Activated naive CD8-positive, alpha-beta T cell (primary cell): ENCODE results near the gene ASB12.
A peak's percentile ranks its signal among the peaks of the same experiment; 100 is the strongest.
"Not testable (repeated sequence)": the region's sequence is repeated elsewhere in the genome, so short reads cannot be mapped to it uniquely, and the experiment has no call there.

ENCODE experiments used
- H3K27ac Mint-ChIP-seq: one replicate; pipeline ENCODE4 v1.8.0; 2021; ENCODE audit warnings: mixed read lengths
- H3K27me3 Mint-ChIP-seq: one replicate; pipeline ENCODE4 v1.8.0; 2021; ENCODE audit warnings: mixed read lengths
- H3K36me3 Mint-ChIP-seq: one replicate; pipeline ENCODE4 v1.8.0; 2021; ENCODE audit warnings: mixed read lengths
- H3K4me1 Mint-ChIP-seq: one replicate; pipeline ENCODE4 v1.8.0; 2021; ENCODE audit warnings: low read depth, mixed read lengths
- H3K4me3 Mint-ChIP-seq: one replicate; pipeline ENCODE4 v1.8.0; 2021; ENCODE audit warnings: mild to moderate bottlenecking, mixed read lengths
- H3K9me3 Mint-ChIP-seq: one replicate; pipeline ENCODE4 v1.8.0; 2021; ENCODE audit warnings: low read depth, mixed read lengths

Gene ASB12

GRCh38 chrX:64230123-64230970 is at the start of gene ASB12:
TSS of gene ASB12 (minus strand) at chrX:64230607. CDS start at chrX:64225650, 4,957 bp downstream.
- Mint-ChIP-seq H3K4me3 (no peak within 1 kb of the TSS), H3K9me3 (no peaks in the 10 kb centered on the region), H3K4me1 (no peaks in the 10 kb centered on the region), H3K27me3 (no peaks in the 10 kb centered on the region), H3K27ac (no peak within 1 kb of the TSS), H3K36me3 (no peaks in the 10 kb centered on the region)

- no peaks in the 10 kb centered on the region for H3K27me3 Mint-ChIP-seq
Observed at GRCh38 chrX:64265265-64265664, 34.9 kb upstream of the ASB12 start.

GRCh38 chrX:64229154-64229553 is 1.3 kb downstream of the ASB12 start:
- no peaks in the 10 kb centered on the region for H3K27me3 Mint-ChIP-seq
- H3K36me3 Mint-ChIP-seq, result no peaks in the 10 kb centered on the region
- H3K4me1 Mint-ChIP-seq, result no peaks in the 10 kb centered on the region
- H3K4me3 Mint-ChIP-seq, result no peak overlapping the region
- no peaks in the 10 kb centered on the region for H3K9me3 Mint-ChIP-seq
- H3K27ac Mint-ChIP-seq, result no peak overlapping the region

More at GRCh38 chrX:64265265-64265664, 34.9 kb upstream of the ASB12 start:
- Mint-ChIP-seq H3K4me3 (no peak overlapping the region), H3K4me1 (no peaks in the 10 kb centered on the region), H3K27ac (no peak overlapping the region), H3K36me3 (peaks cover 26% of the 10 kb centered on the region), H3K9me3 (no peaks in the 10 kb centered on the region)

GRCh38 chrX:64218023-64218422 is 12.4 kb downstream of the ASB12 start:
- H3K4me1 Mint-ChIP-seq, result no peaks in the 10 kb centered on the region
- H3K27ac Mint-ChIP-seq, result no peak overlapping the region

GRCh38 chrX:64213989-64214388 is 16.4 kb downstream of the ASB12 start:
- H3K4me3 Mint-ChIP-seq, H3K9me3 Mint-ChIP-seq, H3K27ac Mint-ChIP-seq, H3K36me3 Mint-ChIP-seq, H3K27me3 Mint-ChIP-seq, H3K4me1 Mint-ChIP-seq: not testable (repeated sequence)

More at GRCh38 chrX:64218023-64218422, 12.4 kb downstream of the ASB12 start:
- H3K4me3 Mint-ChIP-seq, result no peak overlapping the region
- no peaks in the 10 kb centered on the region for H3K36me3 Mint-ChIP-seq
- no peaks in the 10 kb centered on the region for H3K9me3 Mint-ChIP-seq
- H3K27me3 Mint-ChIP-seq, result no peaks in the 10 kb centered on the region

GRCh38 chrX:64206556-64207162 is 23.7 kb downstream of the ASB12 start:
- no peaks in the 10 kb centered on the region for H3K9me3 Mint-ChIP-seq
- H3K36me3 Mint-ChIP-seq, result no peaks in the 10 kb centered on the region
- H3K27me3 Mint-ChIP-seq, result no peaks in the 10 kb centered on the region
- H3K4me1 Mint-ChIP-seq, result peaks cover 7% of the 10 kb centered on the region
- H3K27ac Mint-ChIP-seq, result peak overlapping the region; percentile 89
- peak overlapping the region; percentile 87 for H3K4me3 Mint-ChIP-seq

GRCh38 chrX:64205735-64206501 is 24.5 kb downstream of the ASB12 start:
- peaks cover 7% of the 10 kb centered on the region for H3K4me1 Mint-ChIP-seq
- no peaks in the 10 kb centered on the region for H3K36me3 Mint-ChIP-seq
- H3K4me3 Mint-ChIP-seq, result peak overlapping the region; percentile 87
- no peaks in the 10 kb centered on the region for H3K27me3 Mint-ChIP-seq
- no peaks in the 10 kb centered on the region for H3K9me3 Mint-ChIP-seq
- peak overlapping the region; percentile 89 for H3K27ac Mint-ChIP-seq

- Mint-ChIP-seq H3K4me3 (peak within 1 kb of the TSS; percentile 87), H3K36me3 (no peaks in the 10 kb centered on the region), H3K9me3 (no peaks in the 10 kb centered on the region), H3K27ac (peak within 1 kb of the TSS; percentile 89), H3K4me1 (peaks cover 7% of the 10 kb centered on the region), H3K27me3 (no peaks in the 10 kb centered on the region)
Observed at GRCh38 chrX:64205441-64205734, 25.0 kb downstream of the ASB12 start, which contains the start of gene AMER1. TSS of gene AMER1 (minus strand) at chrX:64205708. CDS start at chrX:64193286, 12,422 bp downstream.

GRCh38 chrX:64204701-64205440 is 25.5 kb downstream of the ASB12 start:
- Mint-ChIP-seq H3K9me3 (no peaks in the 10 kb centered on the region), H3K27me3 (no peaks in the 10 kb centered on the region), H3K4me1 (peaks cover 7% of the 10 kb centered on the region), H3K27ac (no peak overlapping the region), H3K36me3 (no peaks in the 10 kb centered on the region), H3K4me3 (peak overlapping the region; percentile 87)

- Mint-ChIP-seq H3K4me1 (peaks cover 7% of the 10 kb centered on the region), H3K27ac (peak overlapping the region; percentile 41), H3K4me3 (peak overlapping the region; percentile 78), H3K9me3 (no peaks in the 10 kb centered on the region), H3K36me3 (no peaks in the 10 kb centered on the region), H3K27me3 (no peaks in the 10 kb centered on the region)
Observed at GRCh38 chrX:64204252-64204651, 26.2 kb downstream of the ASB12 start.

- no peaks in the 10 kb centered on the region for H3K36me3 Mint-ChIP-seq
- H3K27ac Mint-ChIP-seq, result no peak overlapping the region
- H3K4me1 Mint-ChIP-seq, result peaks cover 11% of the 10 kb centered on the region
- peak overlapping the region; percentile 20 for H3K4me3 Mint-ChIP-seq
- H3K9me3 Mint-ChIP-seq, result no peaks in the 10 kb centered on the region
- H3K27me3 Mint-ChIP-seq, result no peaks in the 10 kb centered on the region
Observed at GRCh38 chrX:64202808-64203325, 27.5 kb downstream of the ASB12 start.

- Mint-ChIP-seq H3K36me3 (peaks cover 2% of the 10 kb centered on the region), H3K4me3 (no peak overlapping the region), H3K4me1 (peaks cover 7% of the 10 kb centered on the region), H3K9me3 (no peaks in the 10 kb centered on the region), H3K27me3 (no peaks in the 10 kb centered on the region), H3K27ac (no peak overlapping the region)
Observed at GRCh38 chrX:64198036-64198435, 32.4 kb downstream of the ASB12 start.

GRCh38 chrX:64196606-64197005 is 33.8 kb downstream of the ASB12 start:
- no peak overlapping the region for H3K27ac Mint-ChIP-seq
- H3K36me3 Mint-ChIP-seq, result peaks cover 7% of the 10 kb centered on the region
- H3K27me3 Mint-ChIP-seq, result no peaks in the 10 kb centered on the region
- no peak overlapping the region for H3K4me3 Mint-ChIP-seq
- peaks cover 5% of the 10 kb centered on the region for H3K4me1 Mint-ChIP-seq
- no peaks in the 10 kb centered on the region for H3K9me3 Mint-ChIP-seq

- H3K4me3 Mint-ChIP-seq, result no peak overlapping the region
- H3K9me3 Mint-ChIP-seq, result no peaks in the 10 kb centered on the region
- H3K27me3 Mint-ChIP-seq, result no peaks in the 10 kb centered on the region
- peaks cover 9% of the 10 kb centered on the region for H3K36me3 Mint-ChIP-seq
- peaks cover 5% of the 10 kb centered on the region for H3K4me1 Mint-ChIP-seq
- no peak overlapping the region for H3K27ac Mint-ChIP-seq
Observed at GRCh38 chrX:64195862-64196261, 34.5 kb downstream of the ASB12 start.
